Esophagus squamous epithelium (tissue), 4 donors: ENCODE data around the gene KIF21B.
"Not testable (repeated sequence)": the region's sequence is repeated elsewhere in the genome, so short reads cannot be mapped to it uniquely, and the experiment has no call there.

Source experiments
- POLR2A ChIP-seq, 4 donors: fragments of 450-650 bp; IDR thresholded peaks; one replicate each; pipeline ENCODE4 v1.6.1; 2017; ENCODE audit warnings: antibody characterized with exemption in 4 of 4, mild to moderate bottlenecking in 4 of 4, moderate library complexity in 3 of 4
- TF ChIP-seq, protein P1 (sequence below), 6 experiments: fragments of 450-650 bp in 4 of 6; fragments of 200-600 bp in 2 of 6; sonication (generic) in 2 of 6; IDR thresholded peaks; one replicate each; pipeline ENCODE4 v1.5.1; 2016 to 2019; ENCODE audit warnings: antibody characterized with exemption in 6 of 6, mild to moderate bottlenecking in 4 of 6, moderate library complexity in 4 of 6

DNA sequence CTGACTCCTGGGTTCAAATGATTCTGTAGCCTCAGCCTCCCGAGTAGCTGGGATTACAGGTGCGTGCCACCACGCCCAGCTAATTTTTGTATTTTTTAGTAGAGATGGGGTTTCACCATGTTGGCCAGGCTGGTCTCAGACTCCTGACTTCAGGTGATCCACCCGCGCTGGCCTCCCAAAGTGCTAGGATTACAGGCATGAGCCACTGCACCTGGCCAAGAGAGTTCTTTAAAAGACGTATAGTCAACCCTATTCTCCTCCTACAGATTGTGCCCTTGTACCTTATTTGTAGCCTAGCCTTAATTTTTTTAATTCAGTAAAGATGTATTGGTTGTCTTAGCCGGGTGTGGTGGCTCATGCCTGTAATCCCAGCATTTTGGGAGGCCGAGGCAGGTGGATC is 93.2 kb downstream of the KIF21B start:
- TF ChIP-seq, protein P1, sequence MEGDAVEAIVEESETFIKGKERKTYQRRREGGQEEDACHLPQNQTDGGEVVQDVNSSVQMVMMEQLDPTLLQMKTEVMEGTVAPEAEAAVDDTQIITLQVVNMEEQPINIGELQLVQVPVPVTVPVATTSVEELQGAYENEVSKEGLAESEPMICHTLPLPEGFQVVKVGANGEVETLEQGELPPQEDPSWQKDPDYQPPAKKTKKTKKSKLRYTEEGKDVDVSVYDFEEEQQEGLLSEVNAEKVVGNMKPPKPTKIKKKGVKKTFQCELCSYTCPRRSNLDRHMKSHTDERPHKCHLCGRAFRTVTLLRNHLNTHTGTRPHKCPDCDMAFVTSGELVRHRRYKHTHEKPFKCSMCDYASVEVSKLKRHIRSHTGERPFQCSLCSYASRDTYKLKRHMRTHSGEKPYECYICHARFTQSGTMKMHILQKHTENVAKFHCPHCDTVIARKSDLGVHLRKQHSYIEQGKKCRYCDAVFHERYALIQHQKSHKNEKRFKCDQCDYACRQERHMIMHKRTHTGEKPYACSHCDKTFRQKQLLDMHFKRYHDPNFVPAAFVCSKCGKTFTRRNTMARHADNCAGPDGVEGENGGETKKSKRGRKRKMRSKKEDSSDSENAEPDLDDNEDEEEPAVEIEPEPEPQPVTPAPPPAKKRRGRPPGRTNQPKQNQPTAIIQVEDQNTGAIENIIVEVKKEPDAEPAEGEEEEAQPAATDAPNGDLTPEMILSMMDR (IDR thresholded peaks at IDR 0.05), result not testable (repeated sequence)
- TF ChIP-seq POLR2A (IDR thresholded peaks at IDR 0.05), result not testable (repeated sequence)
